ENCODE data around the gene PLCD1. TPM values are rescaled to one million over a fixed set of nuclear protein-coding genes. Genes with fewer than 3 reads are reported as not detected.

Gene PLCD1
- total RNA-seq, 2 donors from 2014 or later: 61.8 to 67.1 TPM

- Mint-ChIP-seq H3K36me3 (ENCODE audit: low read depth) (no peaks in the 10 kb centered on the region), H3K27me3 (peaks cover 7% of the 10 kb centered on the region)
Observed at GRCh38 chr3:37963016-37963415, 66.4 kb downstream of the PLCD1 start.

GRCh38 chr3:37961622-37962431 lies 67.6 kb downstream of the PLCD1 start:
- H3K9me3 ChIP-seq (ENCODE audit: control insufficient read depth, low read length, poor library complexity, severe bottlenecking): no peaks in the 10 kb centered on the region
- no peak overlapping the region for H3K27ac Mint-ChIP-seq

More at GRCh38 chr3:37963016-37963415, 66.4 kb downstream of the PLCD1 start:
- no peak overlapping the region for H3K4me3 Mint-ChIP-seq
- no peaks in the 10 kb centered on the region for H3K9me3 ChIP-seq (ENCODE audit: control insufficient read depth, low read length, poor library complexity, severe bottlenecking)
- H3K4me1 Mint-ChIP-seq: peaks cover 2% of the 10 kb centered on the region
- H3K27ac Mint-ChIP-seq: no peak overlapping the region
- no peak for DNase-seq
- no peak for ATAC-seq

GRCh38 chr3:37957539-37957936 lies 71.9 kb downstream of the PLCD1 start:
- H3K9me3 ChIP-seq (ENCODE audit: control insufficient read depth, low read length, poor library complexity, severe bottlenecking): no peaks in the 10 kb centered on the region
- peaks cover 3% of the 10 kb centered on the region for H3K36me3 Mint-ChIP-seq (ENCODE audit: low read depth)
- H3K4me3 Mint-ChIP-seq: peak overlapping the region; percentile 76
- H3K27me3 Mint-ChIP-seq: no peaks in the 10 kb centered on the region
- H3K4me1 Mint-ChIP-seq: peaks cover 16% of the 10 kb centered on the region
- no peak for ATAC-seq
- peak overlapping the region; percentile 69 for H3K27ac Mint-ChIP-seq
- no peak for DNase-seq

More at GRCh38 chr3:37961622-37962431, 67.6 kb downstream of the PLCD1 start:
- H3K4me3 Mint-ChIP-seq: no peak overlapping the region
- no peak for ATAC-seq
- H3K36me3 Mint-ChIP-seq (ENCODE audit: low read depth): no peaks in the 10 kb centered on the region
- H3K4me1 Mint-ChIP-seq: peaks cover 8% of the 10 kb centered on the region
- DNase-seq: no peak
- H3K27me3 Mint-ChIP-seq: peaks cover 5% of the 10 kb centered on the region

Other genes starting within 250 kb of the PLCD1 start
- 10 to 100 TPM in 1 of 2 donors, 1 to 10 TPM in 1; 2.2 to 48.0 TPM for gene CTDSPL, start 167.8 kb downstream of the PLCD1 start, total RNA-seq
- gene VILL, start 38.9 kb downstream of the PLCD1 start, total RNA-seq: 10 to 100 TPM; 21.6 to 30.1 TPM
- 10 to 100 TPM in 1 of 2 donors, 1 to 10 TPM in 1; 8.6 to 16.3 TPM for gene DLEC1, start 9.6 kb upstream of the PLCD1 start, total RNA-seq
- 10 to 100 TPM; 78.2 to 79.3 TPM for gene ACAA1, start 107.5 kb upstream of the PLCD1 start, total RNA-seq
- 10 to 100 TPM; 44.0 to 45.5 TPM for gene MYD88, start 109.0 kb upstream of the PLCD1 start, total RNA-seq
- 10 to 100 TPM; 39.8 to 51.9 TPM for gene OXSR1, start 135.9 kb upstream of the PLCD1 start, total RNA-seq
- under 1 TPM; 0.23 to 0.32 TPM for gene SLC22A13, start 236.2 kb upstream of the PLCD1 start, total RNA-seq